Neural cell (in vitro differentiated cells): ENCODE measurements around the gene DNAJC12. TPM values are rescaled to one million over a fixed set of nuclear protein-coding genes. Genes with fewer than 3 reads are reported as not detected.

Experiments
- H2AFZ ChIP-seq: fragments of 200-600, 300-800 bp; sonication (generic), shearing (Covaris generic); 2 replicates; pipeline ENCODE4 v1.6.0; 2014; ENCODE audit warnings: low read depth, mild to moderate bottlenecking, antibody characterized with exemption, low read length, moderate library complexity
- H3F3A ChIP-seq: fragments of 200-600 bp; shearing (Covaris generic); 2 replicates; pipeline ENCODE4 v1.6.1; 2016; ENCODE audit warnings: mild to moderate bottlenecking, moderate library complexity, mixed read lengths, antibody characterized with exemption, low read length; ENCODE audit not compliant: insufficient read depth, poor library complexity, severe bottlenecking
- H3K27ac ChIP-seq: fragments of 200-600, 300-800 bp; sonication (generic), shearing (Covaris generic); 2 replicates; pipeline ENCODE4 v1.5.1; 2014; ENCODE audit warnings: mild to moderate bottlenecking, low read length, moderate library complexity
- H3K27me3 ChIP-seq: fragments of 300-800, 200-600 bp; sonication (generic), shearing (Covaris generic); 2 replicates; pipeline ENCODE4 v1.6.0; 2014; ENCODE audit warnings: mild to moderate bottlenecking, low read depth, low read length, moderate library complexity; ENCODE audit not compliant: insufficient read depth
- H3K36me3 ChIP-seq: fragments of 300-800, 200-600 bp; sonication (generic), shearing (Covaris generic); 2 replicates; pipeline ENCODE4 v1.5.1; 2014; ENCODE audit warnings: mild to moderate bottlenecking, antibody characterized with exemption, low read length, moderate library complexity; ENCODE audit not compliant: insufficient read depth
- H3K4me2 ChIP-seq: fragments of 300-800, 200-600 bp; sonication (generic), shearing (Covaris generic); 2 replicates; pipeline ENCODE4 v1.6.0; 2014; ENCODE audit warnings: mild to moderate bottlenecking, low read length
- H3K4me3 ChIP-seq: fragments of 300-800, 200-600 bp; sonication (generic), shearing (Covaris generic); 2 replicates; pipeline ENCODE4 v1.5.1; 2014; ENCODE audit warnings: mild to moderate bottlenecking, low read length, moderate library complexity
- H3K79me2 ChIP-seq: fragments of 200-600 bp; shearing (Covaris generic); replicated peaks from 2 replicates; pipeline ENCODE4 v1.6.0; 2014; ENCODE audit warnings: mild to moderate bottlenecking, low read length, moderate library complexity; ENCODE audit not compliant: insufficient read depth
- H3K9ac ChIP-seq: fragments of 300-800, 200-600 bp; sonication (generic), shearing (Covaris generic); 2 replicates; pipeline ENCODE4 v1.6.1; 2016; ENCODE audit warnings: mild to moderate bottlenecking, low read length, mixed read lengths
- H3K9me2 ChIP-seq: fragments of 200-600 bp; shearing (Covaris generic); 2 replicates; pipeline ENCODE4 v1.6.1; 2016; ENCODE audit warnings: mild to moderate bottlenecking, low read length, mixed read lengths; ENCODE audit not compliant: insufficient read depth
- H3K9me3 ChIP-seq: fragments of 200-600, 300-800 bp; sonication (generic), shearing (Covaris generic); 2 replicates; pipeline ENCODE4 v1.6.1; 2016; ENCODE audit warnings: mild to moderate bottlenecking, mixed run types, low read length, moderate library complexity, mixed read lengths
- H4K20me1 ChIP-seq: fragments of 200-600 bp; shearing (Covaris generic); 2 replicates; pipeline ENCODE4 v1.6.1; 2016; ENCODE audit warnings: mild to moderate bottlenecking, mixed run types; ENCODE audit not compliant: insufficient read depth
- EP300 ChIP-seq: fragments of 450-650 bp; conservative IDR thresholded peaks from 2 replicates; pipeline ENCODE4 v1.6.1; 2014; ENCODE audit warnings: antibody characterized with exemption, mild to moderate bottlenecking, moderate library complexity; ENCODE audit not compliant: poor library complexity, severe bottlenecking
- EZH2 ChIP-seq: fragments of 200-600, 300-800 bp; shearing (Covaris generic), sonication (generic); IDR thresholded peaks from 2 replicates; pipeline ENCODE4 v1.6.1; 2014; ENCODE audit warnings: antibody characterized with exemption, low read length, borderline replicate concordance, mild to moderate bottlenecking; ENCODE audit not compliant: insufficient read depth, poor library complexity, severe bottlenecking
- MXI1 ChIP-seq: fragments of 450-650 bp; conservative IDR thresholded peaks from 2 replicates; pipeline ENCODE4 v1.6.1; 2014; ENCODE audit warnings: antibody characterized with exemption, mild to moderate bottlenecking; ENCODE audit not compliant: poor library complexity, severe bottlenecking
- POLR2AphosphoS5 ChIP-seq: IDR thresholded peaks from 2 replicates; pipeline ENCODE4 v1.6.1; 2012
- RAD21 ChIP-seq: fragments of 450-650 bp; conservative IDR thresholded peaks from 2 replicates; pipeline ENCODE4 v1.6.1; 2014; ENCODE audit warnings: antibody characterized with exemption, mild to moderate bottlenecking, moderate library complexity
- SMC3 ChIP-seq: fragments of 450-650 bp; conservative IDR thresholded peaks from 2 replicates; pipeline ENCODE4 v1.6.1; 2014; ENCODE audit warnings: antibody characterized with exemption, mild to moderate bottlenecking, moderate library complexity; ENCODE audit not compliant: poor library complexity
- TAF1 ChIP-seq: IDR thresholded peaks from 2 replicates; pipeline ENCODE4 v1.6.1; 2012; ENCODE audit warnings: low read depth
- polyA plus RNA-seq: library from polyadenylated mRNA; depleted of rRNA; stranded (reverse); fragments of >200 nt; gene quantifications from 2 replicates; pipeline ENCODE4 v1.2.3, GENCODE V29; 2014
- TF ChIP-seq, protein P1 (sequence below): IDR thresholded peaks from 2 replicates; pipeline ENCODE4 v1.6.1; 2012; ENCODE audit warnings: borderline replicate concordance
- TF ChIP-seq, protein P2 (sequence below): fragments of 450-650 bp; IDR thresholded peaks from 2 replicates; pipeline ENCODE4 v1.5.1; 2014; ENCODE audit warnings: antibody characterized with exemption, mild to moderate bottlenecking, moderate library complexity; ENCODE audit not compliant: poor library complexity, severe bottlenecking

Gene DNAJC12
- polyA plus RNA-seq, 1 donor from 2014 or later, result 32.2 TPM

DNA sequence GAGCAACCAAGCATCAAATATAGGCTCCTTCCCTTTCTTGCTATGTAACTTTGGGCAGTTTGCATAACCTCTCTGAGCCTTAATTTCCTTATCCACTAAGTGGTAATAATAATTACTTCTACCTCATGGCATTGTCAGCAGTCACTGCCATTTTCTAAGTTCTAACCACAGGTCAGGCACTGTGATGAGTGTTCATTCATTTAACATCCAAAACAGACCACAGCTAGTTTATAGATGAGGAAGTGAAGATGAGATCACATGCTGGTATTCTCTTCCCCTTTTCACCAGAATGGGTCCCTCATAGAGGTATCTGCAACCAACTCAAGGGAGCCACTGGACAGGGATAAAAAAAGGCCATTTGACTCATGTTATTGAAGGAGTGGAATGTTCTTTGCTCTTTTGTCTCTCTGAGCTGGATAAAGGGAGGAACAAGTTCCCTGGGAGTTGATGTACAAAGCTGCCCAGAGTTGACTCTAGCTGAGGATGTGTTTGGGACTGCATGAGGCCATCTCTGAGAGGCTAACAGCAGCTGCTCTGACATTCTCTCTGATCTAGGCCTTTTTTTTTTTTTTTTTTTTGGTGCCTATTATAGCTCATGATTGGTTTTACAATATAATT, 65.0 kb downstream of the DNAJC12 start:
- H3K9me2 ChIP-seq, result no peaks in the 10 kb centered on the region

GRCh38 chr10:67772151-67772550, 65.8 kb downstream of the DNAJC12 start:
- no peaks in the 10 kb centered on the region for H3K9me2 ChIP-seq
- no peak overlapping the region for H2AFZ ChIP-seq
- no peak overlapping the region for H3K4me3 ChIP-seq
- H3F3A ChIP-seq, result no peaks in the 10 kb centered on the region
- H4K20me1 ChIP-seq, result no peaks in the 10 kb centered on the region
- H3K4me2 ChIP-seq, result no peak overlapping the region
- H3K36me3 ChIP-seq, result no peaks in the 10 kb centered on the region
- H3K9ac ChIP-seq, result no peak overlapping the region
- TF ChIP-seq RAD21, result no peak
- no peak for TF ChIP-seq SMC3
- TF ChIP-seq EZH2, result no peak
- TF ChIP-seq TAF1, result no peak
- TF ChIP-seq, protein P1, sequence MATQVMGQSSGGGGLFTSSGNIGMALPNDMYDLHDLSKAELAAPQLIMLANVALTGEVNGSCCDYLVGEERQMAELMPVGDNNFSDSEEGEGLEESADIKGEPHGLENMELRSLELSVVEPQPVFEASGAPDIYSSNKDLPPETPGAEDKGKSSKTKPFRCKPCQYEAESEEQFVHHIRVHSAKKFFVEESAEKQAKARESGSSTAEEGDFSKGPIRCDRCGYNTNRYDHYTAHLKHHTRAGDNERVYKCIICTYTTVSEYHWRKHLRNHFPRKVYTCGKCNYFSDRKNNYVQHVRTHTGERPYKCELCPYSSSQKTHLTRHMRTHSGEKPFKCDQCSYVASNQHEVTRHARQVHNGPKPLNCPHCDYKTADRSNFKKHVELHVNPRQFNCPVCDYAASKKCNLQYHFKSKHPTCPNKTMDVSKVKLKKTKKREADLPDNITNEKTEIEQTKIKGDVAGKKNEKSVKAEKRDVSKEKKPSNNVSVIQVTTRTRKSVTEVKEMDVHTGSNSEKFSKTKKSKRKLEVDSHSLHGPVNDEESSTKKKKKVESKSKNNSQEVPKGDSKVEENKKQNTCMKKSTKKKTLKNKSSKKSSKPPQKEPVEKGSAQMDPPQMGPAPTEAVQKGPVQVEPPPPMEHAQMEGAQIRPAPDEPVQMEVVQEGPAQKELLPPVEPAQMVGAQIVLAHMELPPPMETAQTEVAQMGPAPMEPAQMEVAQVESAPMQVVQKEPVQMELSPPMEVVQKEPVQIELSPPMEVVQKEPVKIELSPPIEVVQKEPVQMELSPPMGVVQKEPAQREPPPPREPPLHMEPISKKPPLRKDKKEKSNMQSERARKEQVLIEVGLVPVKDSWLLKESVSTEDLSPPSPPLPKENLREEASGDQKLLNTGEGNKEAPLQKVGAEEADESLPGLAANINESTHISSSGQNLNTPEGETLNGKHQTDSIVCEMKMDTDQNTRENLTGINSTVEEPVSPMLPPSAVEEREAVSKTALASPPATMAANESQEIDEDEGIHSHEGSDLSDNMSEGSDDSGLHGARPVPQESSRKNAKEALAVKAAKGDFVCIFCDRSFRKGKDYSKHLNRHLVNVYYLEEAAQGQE, result no peak
- TF ChIP-seq MXI1, result no peak
- no peaks in the 10 kb centered on the region for H3K9me3 ChIP-seq
- H3K27ac ChIP-seq, result no peak overlapping the region
- no peaks in the 10 kb centered on the region for H3K79me2 ChIP-seq
- no peaks in the 10 kb centered on the region for H3K27me3 ChIP-seq

More for the DNA sequence above, 65.0 kb downstream of the DNAJC12 start:
- H2AFZ ChIP-seq, result no peak overlapping the region
- no peaks in the 10 kb centered on the region for H3K79me2 ChIP-seq
- no peaks in the 10 kb centered on the region for H3K27me3 ChIP-seq
- no peak overlapping the region for H3K4me2 ChIP-seq
- H4K20me1 ChIP-seq, result no peaks in the 10 kb centered on the region
- no peak overlapping the region for H3K4me3 ChIP-seq
- no peaks in the 10 kb centered on the region for H3K36me3 ChIP-seq
- no peaks in the 10 kb centered on the region for H3K9me3 ChIP-seq
- no peak overlapping the region for H3K9ac ChIP-seq
- TF ChIP-seq EP300, result no peak
- TF ChIP-seq TAF1, result no peak
- no peak for TF ChIP-seq MXI1
- TF ChIP-seq RAD21, result no peak
- no peak for TF ChIP-seq SMC3
- TF ChIP-seq POLR2AphosphoS5, result no peak
- TF ChIP-seq, protein P2, sequence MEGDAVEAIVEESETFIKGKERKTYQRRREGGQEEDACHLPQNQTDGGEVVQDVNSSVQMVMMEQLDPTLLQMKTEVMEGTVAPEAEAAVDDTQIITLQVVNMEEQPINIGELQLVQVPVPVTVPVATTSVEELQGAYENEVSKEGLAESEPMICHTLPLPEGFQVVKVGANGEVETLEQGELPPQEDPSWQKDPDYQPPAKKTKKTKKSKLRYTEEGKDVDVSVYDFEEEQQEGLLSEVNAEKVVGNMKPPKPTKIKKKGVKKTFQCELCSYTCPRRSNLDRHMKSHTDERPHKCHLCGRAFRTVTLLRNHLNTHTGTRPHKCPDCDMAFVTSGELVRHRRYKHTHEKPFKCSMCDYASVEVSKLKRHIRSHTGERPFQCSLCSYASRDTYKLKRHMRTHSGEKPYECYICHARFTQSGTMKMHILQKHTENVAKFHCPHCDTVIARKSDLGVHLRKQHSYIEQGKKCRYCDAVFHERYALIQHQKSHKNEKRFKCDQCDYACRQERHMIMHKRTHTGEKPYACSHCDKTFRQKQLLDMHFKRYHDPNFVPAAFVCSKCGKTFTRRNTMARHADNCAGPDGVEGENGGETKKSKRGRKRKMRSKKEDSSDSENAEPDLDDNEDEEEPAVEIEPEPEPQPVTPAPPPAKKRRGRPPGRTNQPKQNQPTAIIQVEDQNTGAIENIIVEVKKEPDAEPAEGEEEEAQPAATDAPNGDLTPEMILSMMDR, result no peak
- TF ChIP-seq, protein P1, result no peak
- no peak for TF ChIP-seq EZH2
- no peaks in the 10 kb centered on the region for H3F3A ChIP-seq
- no peak overlapping the region for H3K27ac ChIP-seq
